Cerebellar nuclear complex (tissue), 1 donor: ENCODE measurements around the gene SCGB1A1.
"Not testable (repeated sequence)": the region's sequence is repeated elsewhere in the genome, so short reads cannot be mapped to it uniquely, and the experiment has no call there.

Source experiments
- DNase-seq, 2 experiments: peaks; one replicate each; lab custom pipeline; 2025; lab: John Stamatoyannopoulos, UW

Gene SCGB1A1

DNA sequence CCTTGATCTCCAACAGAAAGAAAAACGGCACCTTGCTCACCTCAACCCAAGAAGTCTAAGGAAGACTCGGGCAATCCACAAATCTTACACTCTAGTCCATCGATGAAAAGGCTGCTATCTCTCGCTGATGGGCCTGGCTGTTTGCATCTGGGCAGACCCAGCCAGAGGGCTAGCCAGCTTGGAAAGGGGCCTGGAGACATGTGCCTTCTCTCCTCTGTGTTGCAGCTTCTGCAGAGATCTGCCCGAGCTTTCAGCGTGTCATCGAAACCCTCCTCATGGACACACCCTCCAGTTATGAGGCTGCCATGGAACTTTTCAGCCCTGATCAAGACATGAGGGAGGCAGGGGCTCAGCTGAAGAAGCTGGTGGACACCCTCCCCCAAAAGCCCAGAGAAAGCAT, 3.2 kb downstream of the SCGB1A1 start:
- no peak for DNase-seq

DNA sequence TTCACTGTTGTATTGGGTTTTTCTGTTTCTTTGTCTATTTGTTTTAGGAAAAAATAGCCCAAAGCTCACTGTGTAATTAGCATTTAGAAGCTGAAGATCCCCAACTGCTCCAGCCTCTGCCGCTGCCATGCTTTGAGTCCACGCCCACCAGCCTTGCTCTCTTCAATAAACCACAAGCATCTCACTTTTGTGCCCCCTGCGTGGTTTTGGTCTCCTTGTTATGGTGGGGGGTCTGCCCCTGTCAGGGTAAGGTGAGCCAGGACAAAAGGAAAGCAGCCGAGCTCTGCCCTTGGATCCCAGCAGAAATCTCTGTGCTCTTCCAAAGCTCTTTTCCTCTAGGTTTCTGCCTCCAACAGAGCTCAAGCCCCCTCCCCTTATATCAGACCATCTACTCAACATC, 4.2 kb downstream of the SCGB1A1 start:
- DNase-seq = no peak

DNA sequence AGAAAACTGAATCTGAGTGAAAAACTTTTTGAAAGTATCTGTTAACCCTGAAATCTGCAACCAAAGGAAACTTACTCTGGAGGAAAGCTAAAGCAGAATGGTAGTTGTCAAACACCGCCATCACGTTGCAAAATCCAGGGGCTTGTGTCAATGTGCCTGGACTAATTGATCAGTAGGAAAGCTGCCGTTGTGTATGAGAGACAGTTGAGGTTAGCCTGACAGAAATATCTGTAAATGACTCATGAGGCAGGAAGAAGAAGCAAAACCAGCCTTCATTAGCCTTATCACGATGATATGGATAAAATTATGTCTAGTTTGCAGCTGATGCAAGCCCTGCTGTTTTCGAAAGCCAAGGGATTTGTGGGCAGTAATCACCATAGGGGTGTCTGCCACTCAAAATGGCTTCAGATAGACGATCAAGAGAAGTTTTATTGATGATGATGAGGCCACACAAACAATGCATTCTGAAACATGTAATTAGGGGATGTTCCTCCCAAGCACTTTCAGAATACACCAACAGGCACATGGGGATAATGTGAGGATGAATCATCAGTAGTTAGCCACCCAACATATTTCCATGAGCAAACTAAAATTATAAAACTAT, 8.9 kb downstream of the SCGB1A1 start:
- DNase-seq = no peak

DNA sequence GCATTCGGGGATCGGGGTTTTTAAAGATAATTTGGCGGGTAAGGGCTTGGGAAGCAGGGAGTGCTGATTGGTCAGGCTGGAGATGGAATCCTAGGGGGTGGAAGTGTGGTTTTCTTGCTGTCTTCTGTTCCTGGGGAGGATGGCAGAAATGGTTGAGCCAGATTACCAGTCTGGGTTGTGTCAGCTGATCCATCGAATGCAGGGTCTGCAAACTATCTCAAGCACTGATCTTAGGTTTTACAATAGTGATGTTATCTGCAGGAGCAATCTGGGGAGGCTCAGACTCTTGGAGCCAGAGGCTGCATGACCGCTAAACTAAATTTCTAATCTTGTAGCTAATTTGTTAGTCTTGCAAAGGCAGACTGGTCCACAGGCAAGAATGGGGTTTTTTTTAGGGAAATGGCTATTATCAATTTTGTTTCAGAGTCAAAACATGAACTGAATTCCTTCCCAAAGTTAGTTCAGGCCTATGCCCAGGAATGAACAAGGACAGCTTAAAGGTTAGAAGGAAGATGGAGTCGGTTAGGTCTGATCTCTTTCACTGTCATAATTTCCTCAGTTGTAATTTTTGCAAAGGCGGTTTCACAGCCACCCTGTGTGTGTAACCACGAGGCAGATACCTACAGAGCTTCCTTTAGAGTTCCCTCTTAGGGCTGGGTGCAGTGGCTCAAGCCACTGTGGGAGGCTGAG, 10.2 kb downstream of the SCGB1A1 start:
- DNase-seq = no peak

DNA sequence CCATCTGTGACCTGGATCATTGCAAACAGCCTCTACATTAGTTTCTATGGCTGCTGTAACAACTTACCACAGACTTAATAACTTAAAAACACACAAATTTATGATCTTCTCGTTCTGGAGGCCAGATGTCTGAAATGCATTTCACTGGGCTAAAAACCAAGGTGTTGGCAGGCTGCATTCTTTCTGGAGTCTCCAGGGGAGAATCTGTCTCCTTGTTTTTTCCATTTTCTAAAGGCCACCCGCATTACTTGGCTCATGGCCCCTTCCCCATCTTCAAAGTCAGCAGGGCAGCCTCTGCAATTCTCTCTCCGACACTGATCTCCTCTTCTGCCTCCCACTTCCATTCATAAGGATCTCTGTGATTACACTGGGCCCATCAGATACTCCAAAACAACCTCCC, 11.6 kb downstream of the SCGB1A1 start:
- DNase-seq = no peak

DNA sequence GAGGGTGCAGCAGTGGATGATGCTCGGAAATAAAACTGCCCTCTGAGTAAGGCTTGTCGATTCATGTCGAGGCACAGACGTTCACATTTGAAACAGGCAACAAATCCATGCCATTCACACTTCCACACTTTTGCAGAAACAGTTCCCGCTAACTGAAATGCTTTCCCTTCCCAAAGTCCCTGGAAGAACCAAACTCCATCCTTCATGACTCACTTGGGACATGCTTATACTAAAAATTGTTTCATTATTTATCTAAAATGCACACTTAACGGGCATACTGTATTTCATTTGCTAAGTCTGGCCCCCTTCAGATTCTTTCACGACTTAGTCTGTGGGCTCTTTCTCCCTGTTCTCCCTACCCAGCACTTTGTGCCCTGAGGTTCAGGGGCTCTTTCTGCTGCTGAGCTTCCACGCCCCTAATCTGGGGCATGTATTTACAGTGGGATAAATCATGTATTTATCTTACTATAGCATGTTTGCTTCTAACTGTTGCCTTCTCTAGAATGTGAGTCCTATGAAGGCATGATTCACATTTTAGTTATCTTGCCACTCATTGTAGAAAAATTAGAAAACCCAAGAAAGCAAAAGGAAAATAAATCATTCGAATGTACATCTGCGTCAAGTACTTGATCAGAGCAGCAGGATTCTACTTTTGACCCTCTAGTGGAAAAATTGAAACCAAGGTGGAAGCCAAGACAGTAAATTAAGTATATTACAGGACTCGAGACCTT, 12.5 kb downstream of the SCGB1A1 start:
- no peak for DNase-seq

DNA sequence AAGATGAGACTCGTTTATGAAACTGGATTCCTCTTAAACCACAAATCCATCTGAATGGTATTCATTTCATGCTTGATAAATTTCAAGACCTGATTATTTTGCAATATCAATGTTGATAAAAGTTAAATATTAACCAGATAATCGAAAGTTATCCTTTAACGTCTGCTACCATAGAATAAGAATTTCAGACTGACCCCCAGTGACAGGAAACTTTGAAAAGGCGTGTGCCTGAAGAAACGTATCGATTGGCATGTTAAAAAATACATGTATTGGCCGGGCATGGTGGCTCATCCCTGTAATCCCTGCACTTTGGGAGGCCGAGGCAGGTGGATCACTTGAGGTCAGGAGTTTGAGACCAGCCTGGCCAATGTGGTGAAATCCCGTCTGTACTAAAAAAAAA, 13.9 kb downstream of the SCGB1A1 start:
- DNase-seq = no peak

DNA sequence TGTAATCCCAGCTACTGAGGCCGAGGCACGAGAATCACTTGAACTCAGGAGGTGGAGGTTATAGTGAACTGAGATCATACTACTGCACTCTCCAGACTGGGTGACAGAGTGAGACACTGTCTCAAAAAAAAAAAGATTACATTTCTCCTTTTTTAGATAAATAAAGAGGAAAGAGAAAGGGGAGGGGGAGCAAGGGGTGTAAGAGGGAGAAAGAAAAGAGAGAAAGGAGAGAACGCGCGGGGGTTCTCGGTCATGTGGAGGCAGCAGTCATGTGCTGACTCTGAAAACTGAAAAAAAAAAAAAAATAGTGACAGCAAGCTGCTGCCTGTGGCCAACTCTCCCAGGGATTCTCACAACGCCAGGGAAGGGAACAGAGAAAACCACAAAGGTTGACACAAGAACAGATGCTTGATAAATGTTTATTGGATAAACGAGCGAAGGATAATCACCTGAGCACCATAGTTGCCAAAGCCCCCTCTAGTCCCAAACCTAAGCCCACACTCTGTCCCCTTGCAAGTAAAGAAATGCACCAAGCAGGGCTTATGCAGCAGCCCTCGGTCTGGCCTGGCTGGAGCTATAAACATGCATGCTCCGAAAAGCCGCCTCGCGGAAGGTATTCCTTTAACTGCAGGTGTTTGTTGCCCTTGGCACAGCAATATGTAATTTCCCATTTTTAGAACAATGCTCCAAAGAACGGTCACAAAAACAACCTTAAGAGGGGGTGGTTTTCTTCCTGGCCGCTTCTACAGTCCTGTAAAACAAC, 14.5 kb downstream of the SCGB1A1 start:
- DNase-seq = no peak

DNA sequence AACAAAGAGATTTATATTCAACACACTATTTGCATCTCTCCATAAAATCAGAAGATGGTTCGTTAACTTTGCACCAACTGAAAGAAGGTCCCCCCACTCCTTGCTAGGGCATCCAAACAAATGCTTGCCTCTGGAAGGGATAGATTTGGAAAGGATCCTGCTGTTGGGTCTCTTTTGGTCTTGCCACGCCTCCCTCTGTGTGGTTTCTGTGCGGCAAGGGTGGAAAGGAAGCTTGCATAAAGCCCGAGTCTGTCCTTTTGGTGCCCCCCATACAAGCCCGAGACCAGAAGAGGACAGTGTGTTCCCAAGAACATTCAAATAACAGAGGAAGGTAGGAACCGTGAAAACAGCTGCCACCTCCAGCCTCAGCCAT, 15.1 kb downstream of the SCGB1A1 start:
- no peak for DNase-seq

DNA sequence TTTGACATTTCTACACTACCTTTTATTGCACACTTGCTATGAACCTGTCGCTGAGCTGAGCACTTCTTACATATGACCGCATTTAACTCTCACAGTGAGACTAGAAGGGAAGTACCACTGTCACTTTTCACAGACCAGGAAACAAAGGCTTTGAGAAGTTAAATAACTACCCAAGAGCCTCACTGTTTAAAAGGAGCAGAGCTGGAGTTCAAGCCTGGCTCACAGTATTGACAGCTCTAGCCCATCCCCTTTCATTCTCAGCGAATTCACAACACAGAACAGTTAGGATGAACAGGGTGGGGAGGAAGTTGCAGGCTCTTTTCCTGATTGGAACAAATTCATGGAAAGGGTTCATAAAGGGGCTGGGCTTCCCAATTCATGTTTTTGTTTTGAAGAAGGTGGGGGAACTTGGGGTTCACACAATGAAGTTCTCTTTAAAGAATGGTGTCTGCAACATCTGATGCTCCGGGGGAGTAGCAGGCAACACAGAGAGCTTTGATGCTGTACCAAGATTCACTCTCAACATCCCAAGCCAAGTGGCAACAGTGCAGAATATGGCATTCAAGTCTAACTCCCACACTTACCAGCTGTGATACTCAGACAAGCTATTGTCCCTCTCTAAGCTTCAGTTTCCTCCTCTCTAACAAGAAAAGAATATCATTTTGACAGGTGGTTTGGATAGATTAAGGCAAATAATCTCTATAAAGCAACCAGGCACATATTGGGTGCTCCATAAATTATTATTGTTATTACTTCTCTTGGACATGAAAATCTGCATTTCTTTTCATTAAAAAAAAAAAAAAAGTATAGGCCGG, 17.2 kb downstream of the SCGB1A1 start:
- no peak for DNase-seq

DNA sequence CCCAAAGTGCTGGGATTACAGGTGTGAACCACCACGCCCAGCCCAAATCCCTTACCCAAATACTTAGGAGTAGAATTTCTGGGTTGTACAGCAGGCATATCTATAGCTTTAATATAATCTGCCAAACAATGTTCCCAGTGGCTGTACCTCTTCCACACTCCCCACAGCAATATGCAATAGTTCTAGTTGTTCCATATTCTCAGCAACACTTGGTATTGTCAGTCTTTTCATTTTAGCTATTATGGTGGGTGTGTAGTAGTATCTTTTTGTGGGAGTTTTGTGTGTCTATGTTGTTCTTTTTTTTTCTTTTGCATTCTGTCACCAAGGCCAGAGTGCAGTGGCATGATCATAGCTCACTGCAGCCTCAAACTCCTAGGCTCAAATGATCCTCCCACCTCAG, 18.8 kb downstream of the SCGB1A1 start:
- DNase-seq = no peak

DNA sequence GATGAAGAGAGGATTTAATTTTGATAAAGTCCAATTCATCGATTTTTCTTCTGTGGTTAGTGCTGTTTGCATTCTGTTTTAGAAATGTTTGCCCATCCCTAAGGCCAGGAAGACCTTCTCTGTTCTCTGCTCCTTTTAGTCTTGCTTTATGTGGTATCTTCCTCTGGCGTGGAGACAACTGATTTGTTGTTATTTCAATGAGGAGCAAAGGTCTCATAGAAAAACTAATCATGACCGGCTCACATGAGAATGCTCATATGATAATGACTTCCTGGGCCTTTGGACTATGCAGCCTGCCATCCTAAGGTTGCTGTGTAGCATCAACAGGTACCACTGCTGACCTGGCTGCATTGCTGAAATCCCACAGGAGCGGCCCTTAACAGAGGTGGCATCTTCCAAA, 19.8 kb downstream of the SCGB1A1 start:
- no peak for DNase-seq

DNA sequence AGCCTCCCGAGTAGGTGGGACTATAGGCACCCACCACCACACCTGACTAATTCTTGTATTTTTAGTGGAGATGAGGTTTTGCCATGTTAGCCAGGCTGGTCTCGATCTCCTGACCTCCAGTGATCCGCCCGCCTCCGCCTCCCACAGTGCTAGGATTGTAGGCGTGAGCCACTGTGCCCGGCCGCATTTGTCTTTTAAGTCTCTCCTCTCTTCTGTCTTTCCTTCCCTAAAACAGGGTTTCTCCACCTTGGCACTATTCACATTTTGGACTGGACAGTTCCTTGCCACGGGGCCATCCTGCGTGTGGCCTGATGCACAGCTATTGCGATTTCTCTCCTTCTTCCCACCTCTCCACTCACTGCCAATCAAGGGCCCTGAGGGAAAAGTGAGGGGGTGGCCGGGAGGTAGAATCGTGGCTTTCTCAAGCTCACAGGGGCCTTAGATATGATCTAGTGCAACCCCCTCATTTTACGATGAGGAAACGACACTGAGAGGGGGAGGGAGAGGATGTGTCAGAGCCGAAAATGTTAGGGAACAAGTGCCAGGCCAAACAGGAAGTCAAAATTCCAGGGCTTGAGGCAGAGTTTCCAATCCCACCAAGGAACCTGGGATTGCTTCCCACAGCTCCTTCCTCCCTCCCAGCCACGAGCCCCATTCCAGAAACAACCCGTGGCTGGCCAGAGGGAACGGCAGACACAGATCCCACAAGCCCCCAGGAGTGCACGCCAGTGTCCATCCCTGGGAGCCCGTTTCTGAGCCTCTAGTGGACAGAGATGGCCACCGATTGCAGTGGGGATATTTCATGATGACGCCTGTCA, 21.2 kb downstream of the SCGB1A1 start:
- DNase-seq = no peak

DNA sequence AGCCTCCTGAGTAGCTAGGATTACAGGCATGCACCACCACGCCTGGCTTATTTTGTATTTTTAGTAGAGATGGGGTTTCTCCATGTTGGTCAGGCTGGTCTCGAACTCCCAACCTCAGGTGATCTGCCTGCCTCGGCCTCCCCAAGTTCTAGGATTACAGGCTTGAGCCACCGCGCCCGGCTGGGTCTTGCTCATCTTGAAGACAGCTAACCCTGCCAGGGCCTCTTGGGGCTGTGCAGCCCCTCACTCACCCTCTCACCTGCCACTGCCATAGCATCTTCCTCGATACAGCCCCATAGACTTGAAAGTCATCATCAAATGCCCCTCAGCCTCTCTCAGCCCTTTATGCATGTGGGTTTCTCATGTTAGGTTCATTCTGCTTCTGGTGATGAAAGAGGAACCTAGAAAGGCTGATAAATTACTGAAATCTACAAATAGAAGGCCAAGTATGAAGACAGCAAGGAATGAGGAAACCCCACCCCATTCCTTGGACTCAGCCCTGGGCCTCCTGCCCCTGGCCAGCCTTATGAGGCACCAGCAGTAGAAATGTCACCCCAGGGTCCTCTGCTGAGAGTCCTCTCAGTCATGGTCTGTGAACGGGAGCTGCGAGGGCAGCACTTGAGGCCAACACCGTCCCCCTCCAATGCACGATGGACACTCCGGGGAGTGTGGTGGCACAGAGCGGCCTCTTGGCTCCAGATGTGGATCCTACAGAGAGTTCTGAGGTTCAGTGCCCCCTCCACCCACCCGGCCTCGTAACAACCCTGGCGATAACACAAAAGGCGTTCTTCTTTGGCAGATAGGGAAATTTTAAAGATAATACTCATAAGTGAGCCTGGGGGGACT, 24.8 kb downstream of the SCGB1A1 start:
- no peak for DNase-seq

DNA sequence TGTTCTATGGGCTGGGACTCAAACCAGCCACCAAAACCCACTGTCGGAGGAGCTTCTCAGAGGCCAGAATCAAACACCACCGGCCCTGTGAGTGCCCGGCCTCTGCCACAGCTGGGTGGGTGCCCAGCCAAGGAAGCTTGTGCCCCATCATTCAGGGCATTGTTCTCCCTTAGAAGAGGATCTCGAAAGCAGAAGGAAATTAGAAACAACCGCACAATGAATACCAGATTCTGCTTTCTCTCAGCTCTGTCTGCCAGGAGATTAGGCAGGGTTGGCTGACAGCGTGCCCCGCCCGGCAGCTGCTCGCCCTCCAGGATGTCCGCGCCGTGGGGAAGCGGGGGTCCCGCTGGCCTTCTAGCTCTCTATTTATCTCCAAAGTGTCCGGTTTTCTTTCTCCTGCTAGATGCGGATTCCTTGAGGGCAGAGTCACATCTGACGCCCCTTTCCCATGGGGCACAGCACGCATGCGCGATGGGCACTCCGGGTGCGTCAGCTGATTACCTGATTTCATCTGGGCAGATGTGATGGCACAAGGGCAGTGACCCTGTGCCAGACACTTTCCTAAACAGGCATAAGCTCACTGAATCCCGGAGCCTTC, 25.5 kb downstream of the SCGB1A1 start:
- peak in 1 of 2 experiments; percentile 41 for DNase-seq

DNA sequence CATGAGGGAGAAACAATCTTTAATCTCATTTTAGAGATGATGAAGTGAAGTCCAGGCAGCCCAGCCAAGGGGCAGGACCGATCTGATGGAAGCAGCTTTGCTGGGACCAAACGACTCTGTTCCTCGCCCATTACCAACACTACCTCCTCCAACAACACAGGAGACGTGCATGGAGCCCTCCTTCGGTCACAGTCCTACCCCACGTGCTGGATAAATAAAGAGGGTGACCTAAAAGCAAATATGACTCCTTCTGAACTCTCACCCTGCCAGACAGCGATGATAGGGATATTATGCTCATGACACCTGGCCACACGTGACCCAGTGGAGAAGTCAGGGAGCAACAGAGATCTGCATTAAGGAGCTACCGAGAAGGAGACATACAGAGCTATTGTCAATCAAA, 26.0 kb downstream of the SCGB1A1 start:
- DNase-seq = peak in 1 of 2 experiments; percentile 38

DNA sequence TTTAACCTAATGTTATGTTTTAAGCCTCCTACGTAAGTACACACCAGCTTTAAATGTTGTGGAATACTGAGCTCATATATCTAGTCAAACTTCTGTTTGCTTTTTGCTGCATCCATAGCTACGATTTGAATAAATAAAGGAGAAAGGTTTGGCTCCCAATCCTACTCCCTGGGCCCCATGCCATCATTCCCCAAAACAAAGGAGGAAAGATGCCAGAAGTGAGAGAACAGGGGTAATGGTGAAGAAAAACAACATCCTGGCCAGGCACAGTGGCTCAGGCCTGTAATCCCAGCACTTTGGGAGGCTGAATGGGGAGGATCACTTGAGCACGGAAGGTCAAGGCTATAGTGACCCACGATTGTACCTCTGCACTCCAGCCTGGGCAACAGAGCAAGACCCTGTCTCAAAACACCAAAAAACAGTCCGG, 26.5 kb downstream of the SCGB1A1 start:
- DNase-seq = no peak

DNA sequence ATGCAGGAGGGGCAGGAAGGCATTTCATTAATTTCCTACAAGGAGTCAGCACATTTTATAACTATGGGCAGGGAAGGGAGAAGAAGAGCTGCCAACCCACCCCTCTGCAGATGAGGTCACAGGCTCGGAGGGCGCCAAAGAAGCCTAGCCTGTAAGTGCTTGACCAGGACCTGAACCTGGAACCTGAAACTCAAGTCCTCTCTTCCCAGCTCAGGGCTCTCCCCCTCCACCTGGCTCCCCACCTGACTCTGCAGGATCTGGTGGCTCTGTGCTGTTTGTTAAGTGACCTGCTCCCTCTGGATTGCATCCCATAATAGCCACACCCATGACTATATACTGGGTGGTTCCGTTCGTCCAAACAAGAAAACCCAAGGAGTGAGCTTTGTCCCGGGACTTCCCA, 27.3 kb downstream of the SCGB1A1 start:
- no peak for DNase-seq

DNA sequence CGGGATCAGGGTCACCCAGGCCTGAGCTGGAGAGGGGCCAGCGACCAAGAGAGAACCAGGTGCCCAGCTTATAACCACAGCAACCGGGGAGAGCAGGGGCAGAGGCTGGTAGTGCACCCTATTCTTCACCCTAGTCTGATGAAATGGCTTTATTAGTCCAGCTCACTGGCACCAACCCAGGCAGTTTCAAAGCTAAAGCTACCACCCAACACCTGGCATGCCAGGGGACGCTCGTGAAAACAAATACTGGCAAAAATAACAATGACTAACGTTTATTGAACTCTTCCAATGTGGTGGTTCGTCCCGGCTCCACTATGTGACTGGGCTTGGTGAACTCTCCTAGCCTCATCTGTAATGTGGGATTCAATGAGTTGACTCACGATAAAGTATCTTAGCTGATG, 30.6 kb downstream of the SCGB1A1 start:
- no peak for DNase-seq

DNA sequence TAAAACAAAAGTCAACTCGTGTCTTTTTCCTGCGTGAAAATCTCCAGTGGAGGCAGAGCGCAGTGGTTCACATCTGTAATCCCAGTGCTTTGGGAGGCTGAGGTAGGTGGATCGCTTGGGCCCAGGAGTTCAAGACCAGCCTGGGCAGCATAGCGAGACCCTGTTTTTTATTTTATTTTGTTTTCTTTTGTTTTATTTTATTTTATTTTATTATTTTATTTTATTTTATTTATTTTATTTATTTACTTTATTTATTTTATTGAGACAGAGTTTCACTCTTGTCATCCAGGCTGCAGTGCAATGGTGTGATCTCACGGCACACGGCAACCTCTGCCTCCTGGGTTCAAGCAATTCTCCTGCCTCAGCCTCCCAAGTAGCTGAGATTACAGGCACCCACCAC, 31.1 kb downstream of the SCGB1A1 start:
- not testable (repeated sequence) for DNase-seq
